Astrocyte (in vitro differentiated cells and primary cell): ENCODE results near the gene TNFAIP2. TPM values are rescaled to one million over a fixed set of nuclear protein-coding genes. Genes with fewer than 3 reads are reported as not detected.
A peak's percentile ranks its signal among the peaks of the same experiment; 100 is the strongest.

Experiments
- DNase-seq: peaks from one replicate; pipeline ENCODE4 v3.0.0-alpha.2; 2010; ENCODE audit warnings: low read depth
- FAIRE-seq: peaks from 2 replicates; lab custom pipeline; 2011; peaks lifted over from hg19 to GRCh38; lab: Jason Lieb, UNC
- H2AFZ ChIP-seq: 2 replicates; pipeline ENCODE4 v1.6.0; 2012; ENCODE audit warnings: low read depth, low read length, inconsistent platforms
- H3K27ac ChIP-seq: 2 replicates; pipeline ENCODE4 v1.5.1; 2011; ENCODE audit warnings: low read depth, low read length, inconsistent platforms
- H3K27me3 ChIP-seq: 2 replicates; pipeline ENCODE4 v1.6.0; 2011; ENCODE audit warnings: low read length, inconsistent platforms; ENCODE audit not compliant: insufficient read depth
- H3K36me3 ChIP-seq: 2 replicates; pipeline ENCODE4 v1.5.1; 2011; ENCODE audit warnings: low read length, inconsistent platforms; ENCODE audit not compliant: insufficient read depth
- H3K4me1 ChIP-seq: 2 replicates; pipeline ENCODE4 v1.5.1; 2011; ENCODE audit warnings: low read length, inconsistent platforms; ENCODE audit not compliant: insufficient read depth
- H3K4me2 ChIP-seq: 2 replicates; pipeline ENCODE4 v1.6.0; 2012; ENCODE audit warnings: low read length, inconsistent platforms
- H3K4me3 ChIP-seq: 2 replicates; pipeline ENCODE4 v1.5.1; 2011; ENCODE audit warnings: low read depth, mild to moderate bottlenecking, low read length, inconsistent platforms; ENCODE audit not compliant: insufficient read depth
- H3K79me2 ChIP-seq: 2 replicates; pipeline ENCODE4 v1.6.0; 2012; ENCODE audit warnings: mild to moderate bottlenecking, low read length, inconsistent platforms; ENCODE audit not compliant: insufficient read depth
- H3K9ac ChIP-seq: 2 replicates; pipeline ENCODE4 v1.6.0; 2012; ENCODE audit warnings: mild to moderate bottlenecking, low read length, inconsistent platforms
- H3K9me3 ChIP-seq: 2 replicates; pipeline ENCODE4 v1.5.1; 2012; ENCODE audit warnings: low read depth, mild to moderate bottlenecking, low read length, inconsistent platforms; ENCODE audit not compliant: insufficient read depth
- H4K20me1 ChIP-seq: 2 replicates; pipeline ENCODE4 v1.6.0; 2012; ENCODE audit warnings: low read length, inconsistent platforms; ENCODE audit not compliant: insufficient read depth
- H3K27ac Mint-ChIP-seq: one replicate; pipeline ENCODE4 v1.8.0; 2021; ENCODE audit warnings: mild to moderate bottlenecking, mixed read lengths; ENCODE audit not compliant: unreplicated experiment
- H3K27me3 Mint-ChIP-seq: one replicate; pipeline ENCODE4 v1.8.0; 2021; ENCODE audit warnings: low read depth, mixed read lengths; ENCODE audit not compliant: unreplicated experiment
- H3K36me3 Mint-ChIP-seq: one replicate; pipeline ENCODE4 v1.8.0; 2021; ENCODE audit warnings: low read depth, mixed read lengths; ENCODE audit not compliant: unreplicated experiment
- H3K4me1 Mint-ChIP-seq: one replicate; pipeline ENCODE4 v1.8.0; 2021; ENCODE audit warnings: low read depth, mixed read lengths; ENCODE audit not compliant: unreplicated experiment
- H3K4me3 Mint-ChIP-seq: one replicate; pipeline ENCODE4 v1.8.0; 2021; ENCODE audit warnings: mild to moderate bottlenecking, moderate library complexity, mixed read lengths; ENCODE audit not compliant: unreplicated experiment
- H3K9me3 Mint-ChIP-seq: one replicate; pipeline ENCODE4 v1.8.0; 2021; ENCODE audit warnings: mild to moderate bottlenecking, mixed read lengths; ENCODE audit not compliant: unreplicated experiment
- CTCF ChIP-seq: IDR thresholded peaks from 2 replicates; pipeline ENCODE4 v1.5.1; 2011; ENCODE audit warnings: low read depth, mild to moderate bottlenecking, inconsistent platforms, low read length, moderate library complexity; ENCODE audit not compliant: insufficient read depth
- EZH2 ChIP-seq: IDR thresholded peaks from 2 replicates; pipeline ENCODE4 v1.6.1; 2012; ENCODE audit warnings: mild to moderate bottlenecking, low read length, inconsistent platforms; ENCODE audit not compliant: insufficient read depth
- total RNA-seq: library from RNA; stranded (reverse); gene quantifications from 2 replicates; pipeline ENCODE4 v1.2.1, GENCODE V29; 2021

TNFAIP2 gene
- total RNA-seq, 1 donor from 2014 or later, result 29.5 TPM

GRCh38 chr14:103081951-103082350 lies 41.3 kb upstream of the TNFAIP2 start:
- TF ChIP-seq CTCF (no peak), EZH2 (no peak)
- no peaks in the 10 kb centered on the region for H3K4me1 Mint-ChIP-seq
- DNase-seq, result no peak
- H3K27ac ChIP-seq, result no peak overlapping the region
- no peaks in the 10 kb centered on the region for H4K20me1 ChIP-seq
- H3K36me3 Mint-ChIP-seq, result no peaks in the 10 kb centered on the region
- H3K9ac ChIP-seq, result no peak overlapping the region
- H3K4me3 ChIP-seq, result no peak overlapping the region
- H3K4me1 ChIP-seq, result no peaks in the 10 kb centered on the region
- H3K27me3 ChIP-seq, result peaks cover 11% of the 10 kb centered on the region
- H3K27me3 Mint-ChIP-seq, result peaks cover 12% of the 10 kb centered on the region
- no peak for FAIRE-seq
- no peak overlapping the region for H3K4me2 ChIP-seq
- no peak overlapping the region for H3K27ac Mint-ChIP-seq
- no peak overlapping the region for H2AFZ ChIP-seq
- H3K9me3 ChIP-seq, result no peaks in the 10 kb centered on the region
- H3K79me2 ChIP-seq, result no peaks in the 10 kb centered on the region
- no peak overlapping the region for H3K4me3 Mint-ChIP-seq
- H3K36me3 ChIP-seq, result no peaks in the 10 kb centered on the region
- no peaks in the 10 kb centered on the region for H3K9me3 Mint-ChIP-seq

DNA sequence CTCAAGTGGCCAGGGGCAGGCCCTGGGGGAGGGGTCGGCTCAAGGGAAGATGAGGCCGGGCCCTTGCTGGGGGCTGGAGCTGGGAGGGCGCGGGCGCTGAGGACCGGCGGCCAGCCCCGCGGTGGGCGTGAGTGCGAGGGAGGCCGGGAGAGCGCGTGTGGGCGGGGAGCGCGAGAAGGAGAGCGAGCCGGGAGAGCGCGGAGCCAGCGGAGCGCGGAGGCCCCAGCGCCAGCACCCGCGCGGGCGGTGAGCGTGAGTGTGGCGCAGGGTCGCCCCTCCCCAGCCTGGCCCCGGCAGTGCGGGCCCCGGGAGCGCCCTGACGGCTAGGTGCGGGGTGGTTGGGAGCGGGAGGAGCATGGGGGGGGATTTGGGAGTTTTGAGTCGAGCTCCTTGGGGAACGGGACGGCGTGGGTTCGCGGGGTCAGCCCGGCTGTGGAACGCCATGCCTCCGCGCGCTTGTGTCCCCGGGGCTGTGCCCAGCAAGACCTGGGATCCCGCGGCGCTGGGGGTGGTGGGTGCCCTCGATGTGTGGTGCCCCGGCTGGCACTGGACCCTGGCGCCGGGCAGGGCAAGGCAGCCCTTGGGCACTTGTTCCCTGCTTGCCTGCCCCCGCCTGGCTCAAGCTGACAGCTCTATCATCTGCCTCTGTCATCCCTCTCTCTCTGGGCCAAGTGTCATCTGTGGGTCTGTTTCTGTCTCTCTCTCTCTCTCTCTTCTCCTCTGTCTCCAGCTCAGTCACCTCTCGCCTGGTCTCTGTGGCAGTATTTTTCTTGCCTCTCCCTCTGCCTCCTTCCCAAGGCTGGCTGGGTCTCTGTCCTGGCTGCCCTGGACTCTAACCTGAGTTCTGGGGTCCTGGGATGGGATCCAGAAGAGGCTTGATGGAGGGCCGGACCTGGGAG lies 39.0 kb upstream of the TNFAIP2 start, which contains the start of gene LBHD2:
TSS of gene LBHD2 (plus strand) at position 190 of the 899 bp plus-strand sequence. CDS start 1,803 bp downstream, outside the sequence.
- TF ChIP-seq EZH2 (no peak), CTCF (no peak)
- Mint-ChIP-seq H3K27ac (no peak within 1 kb of the TSS), H3K9me3 (no peaks in the 10 kb centered on the region), H3K4me1 (no peaks in the 10 kb centered on the region), H3K36me3 (no peaks in the 10 kb centered on the region), H3K4me3 (peak within 1 kb of the TSS; percentile 50), H3K27me3 (peaks cover 23% of the 10 kb centered on the region)
- H3K9ac ChIP-seq, result no peak within 1 kb of the TSS
- no peaks in the 10 kb centered on the region for H3K9me3 ChIP-seq
- H4K20me1 ChIP-seq, result no peaks in the 10 kb centered on the region
- H3K4me1 ChIP-seq, result no peaks in the 10 kb centered on the region
- H3K27me3 ChIP-seq, result peaks cover 15% of the 10 kb centered on the region
- peak within 1 kb of the TSS; percentile 60 for H3K4me2 ChIP-seq
- FAIRE-seq (no peak), DNase-seq (no peak)
- no peaks in the 10 kb centered on the region for H3K79me2 ChIP-seq
- H3K4me3 ChIP-seq, result no peak within 1 kb of the TSS
- H3K27ac ChIP-seq, result no peak within 1 kb of the TSS
- H3K36me3 ChIP-seq, result no peaks in the 10 kb centered on the region
- H2AFZ ChIP-seq, result no peak within 1 kb of the TSS
